Measurements from ENCODE around the gene KPNA3. TPM values are rescaled to one million over a fixed set of nuclear protein-coding genes. Genes with fewer than 3 reads are reported as not detected.

KPNA3 gene
- total and polyA plus RNA-seq, 2 experiments from 2014 or later, result 23.8 to 32.6 TPM

- Histone ChIP-seq H3K27ac (peak overlapping the region; percentile 8), H3K36me3 (no peaks in the 10 kb centered on the region), H3K4me1 (ENCODE audit: low read depth) (peaks cover 14% of the 10 kb centered on the region), H3K27me3 (no peaks in the 10 kb centered on the region), H3K4me3 (no peak overlapping the region), H3K9me3 (ENCODE audit: low read depth) (no peaks in the 10 kb centered on the region)
- DNase-seq (ENCODE audit: low read depth in 1 of 2, low spot score in 1 of 2), result peak in 1 of 2 donors; percentile 44
- TF ChIP-seq, protein P1, sequence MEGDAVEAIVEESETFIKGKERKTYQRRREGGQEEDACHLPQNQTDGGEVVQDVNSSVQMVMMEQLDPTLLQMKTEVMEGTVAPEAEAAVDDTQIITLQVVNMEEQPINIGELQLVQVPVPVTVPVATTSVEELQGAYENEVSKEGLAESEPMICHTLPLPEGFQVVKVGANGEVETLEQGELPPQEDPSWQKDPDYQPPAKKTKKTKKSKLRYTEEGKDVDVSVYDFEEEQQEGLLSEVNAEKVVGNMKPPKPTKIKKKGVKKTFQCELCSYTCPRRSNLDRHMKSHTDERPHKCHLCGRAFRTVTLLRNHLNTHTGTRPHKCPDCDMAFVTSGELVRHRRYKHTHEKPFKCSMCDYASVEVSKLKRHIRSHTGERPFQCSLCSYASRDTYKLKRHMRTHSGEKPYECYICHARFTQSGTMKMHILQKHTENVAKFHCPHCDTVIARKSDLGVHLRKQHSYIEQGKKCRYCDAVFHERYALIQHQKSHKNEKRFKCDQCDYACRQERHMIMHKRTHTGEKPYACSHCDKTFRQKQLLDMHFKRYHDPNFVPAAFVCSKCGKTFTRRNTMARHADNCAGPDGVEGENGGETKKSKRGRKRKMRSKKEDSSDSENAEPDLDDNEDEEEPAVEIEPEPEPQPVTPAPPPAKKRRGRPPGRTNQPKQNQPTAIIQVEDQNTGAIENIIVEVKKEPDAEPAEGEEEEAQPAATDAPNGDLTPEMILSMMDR (IDR thresholded peaks at IDR 0.05; ENCODE audit: low read depth, low read length), result no peak
These were observed 44.0 kb upstream of the KPNA3 start for GRCh38 chr13:49836516-49836915.

DNA sequence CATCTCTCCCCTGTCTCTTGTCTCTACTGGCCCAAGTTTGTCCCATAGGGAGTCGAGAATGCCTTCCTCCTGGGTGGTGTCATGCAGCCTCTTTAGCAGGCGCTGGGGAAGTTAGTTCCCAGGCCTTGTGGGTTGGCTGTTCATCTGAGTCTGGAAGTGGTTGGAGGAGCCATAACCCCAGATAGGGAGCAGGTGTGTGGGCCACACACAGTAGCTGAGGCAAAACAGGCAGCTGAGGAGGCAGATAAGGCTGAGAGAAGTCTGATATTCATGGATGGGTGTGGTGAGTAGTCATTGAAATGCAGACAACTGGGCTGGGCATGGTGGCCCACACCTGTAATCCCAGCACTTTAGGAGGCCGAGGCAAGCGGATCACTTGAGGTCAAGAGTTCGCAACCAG is 40.9 kb upstream of the KPNA3 start:
- Histone ChIP-seq H3K27ac (no peak overlapping the region), H3K27me3 (no peaks in the 10 kb centered on the region), H3K4me3 (no peak overlapping the region), H3K36me3 (no peaks in the 10 kb centered on the region), H3K9me3 (ENCODE audit: low read depth) (no peaks in the 10 kb centered on the region), H3K4me1 (ENCODE audit: low read depth) (peaks cover 14% of the 10 kb centered on the region)
- TF ChIP-seq, protein P1 (IDR thresholded peaks at IDR 0.05; ENCODE audit: low read depth, low read length), result no peak
- DNase-seq (ENCODE audit: low read depth in 1 of 2, low spot score in 1 of 2), result no peak

GRCh38 chr13:49831455-49831854 is 39.0 kb upstream of the KPNA3 start:
- TF ChIP-seq, protein P1 (IDR thresholded peaks at IDR 0.05; ENCODE audit: low read depth, low read length), result no peak
- Histone ChIP-seq H3K27ac (no peak overlapping the region), H3K27me3 (no peaks in the 10 kb centered on the region), H3K36me3 (no peaks in the 10 kb centered on the region), H3K4me1 (ENCODE audit: low read depth) (peaks cover 5% of the 10 kb centered on the region), H3K9me3 (ENCODE audit: low read depth) (no peaks in the 10 kb centered on the region), H3K4me3 (no peak overlapping the region)
- no peak for DNase-seq (ENCODE audit: low read depth in 1 of 2, low spot score in 1 of 2)

DNA sequence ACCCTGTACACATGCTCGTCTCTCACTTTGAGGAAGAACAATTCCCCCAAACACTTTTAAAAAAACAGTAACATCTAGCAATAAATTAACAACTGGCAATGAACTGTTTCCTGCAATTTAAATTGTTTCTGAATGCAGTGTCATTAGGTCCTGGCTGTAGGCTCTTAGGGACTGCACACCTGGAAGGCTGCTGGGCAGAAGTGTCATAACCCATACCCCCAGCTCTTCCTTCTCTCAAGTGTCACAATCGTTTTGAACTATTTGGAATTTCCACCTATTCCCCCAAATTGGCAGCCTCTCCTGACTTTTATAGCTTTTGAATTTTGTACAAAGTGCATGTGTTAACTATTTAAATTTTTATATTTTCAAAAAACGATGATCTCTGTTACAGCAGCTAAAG is 38.2 kb upstream of the KPNA3 start:
- Histone ChIP-seq H3K4me1 (ENCODE audit: low read depth) (no peaks in the 10 kb centered on the region), H3K27me3 (no peaks in the 10 kb centered on the region), H3K4me3 (no peak overlapping the region), H3K9me3 (ENCODE audit: low read depth) (no peaks in the 10 kb centered on the region), H3K36me3 (no peaks in the 10 kb centered on the region), H3K27ac (no peak overlapping the region)
- TF ChIP-seq, protein P1 (IDR thresholded peaks at IDR 0.05; ENCODE audit: low read depth, low read length), result no peak
- DNase-seq (ENCODE audit: low read depth in 1 of 2, low spot score in 1 of 2), result no peak

DNA sequence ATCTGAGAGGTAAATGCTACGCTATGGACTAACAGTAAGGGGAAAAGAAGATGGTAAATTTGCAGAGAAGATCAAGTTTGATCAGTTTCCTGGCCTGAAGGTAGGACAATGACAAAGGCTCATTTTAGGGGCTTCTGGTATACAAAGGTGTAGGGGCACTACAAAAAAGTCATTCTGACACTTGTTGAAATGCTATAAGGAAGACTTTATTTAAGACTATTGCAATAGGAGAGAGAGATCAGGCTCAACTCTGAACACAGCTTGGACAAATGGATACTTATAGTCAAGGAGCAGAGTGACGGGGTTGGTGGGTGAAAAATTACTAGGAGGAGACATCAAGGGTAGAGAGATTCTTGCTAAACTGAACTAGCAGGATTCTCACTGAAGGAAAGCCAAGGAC is 37.2 kb upstream of the KPNA3 start:
- no peaks in the 10 kb centered on the region for H3K27me3 ChIP-seq
- TF ChIP-seq, protein P1 (IDR thresholded peaks at IDR 0.05; ENCODE audit: low read depth, low read length), result no peak
- no peak overlapping the region for H3K27ac ChIP-seq
- H3K36me3 ChIP-seq, result no peaks in the 10 kb centered on the region
- DNase-seq (ENCODE audit: low read depth in 1 of 2, low spot score in 1 of 2), result no peak
- no peaks in the 10 kb centered on the region for H3K4me1 ChIP-seq (ENCODE audit: low read depth)
- H3K9me3 ChIP-seq (ENCODE audit: low read depth), result no peaks in the 10 kb centered on the region
- no peak overlapping the region for H3K4me3 ChIP-seq

- TF ChIP-seq, protein P1 (IDR thresholded peaks at IDR 0.05; ENCODE audit: low read depth, low read length), result no peak
These were observed 36.0 kb upstream of the KPNA3 start for GRCh38 chr13:49828453-49828852.

More at GRCh38 chr13:49828453-49828852, 36.0 kb upstream of the KPNA3 start:
- DNase-seq (ENCODE audit: low read depth in 1 of 2, low spot score in 1 of 2), result no peak
- H3K36me3 ChIP-seq, result no peaks in the 10 kb centered on the region
- no peak overlapping the region for H3K27ac ChIP-seq
- no peaks in the 10 kb centered on the region for H3K27me3 ChIP-seq
- H3K4me3 ChIP-seq, result no peak overlapping the region
- no peaks in the 10 kb centered on the region for H3K4me1 ChIP-seq (ENCODE audit: low read depth)
- no peaks in the 10 kb centered on the region for H3K9me3 ChIP-seq (ENCODE audit: low read depth)
